Mononuclear cell (primary cell): ENCODE results near the gene GRIA4. TPM values are rescaled to one million over a fixed set of nuclear protein-coding genes. Genes with fewer than 3 reads are reported as not detected.
"Not testable (repeated sequence)": the region's sequence is repeated elsewhere in the genome, so short reads cannot be mapped to it uniquely, and the experiment has no call there.

Experiments used
- H3K27me3 ChIP-seq: 2 replicates; pipeline ENCODE4 v1.6.0; 2011; ENCODE audit warnings: low read length, control low read depth; ENCODE audit not compliant: insufficient read depth
- H3K4me1 ChIP-seq: 2 replicates; pipeline ENCODE4 v1.5.1; 2011; ENCODE audit warnings: mild to moderate bottlenecking, low read length, control low read depth; ENCODE audit not compliant: insufficient read depth
- H3K4me3 ChIP-seq: 2 replicates; pipeline ENCODE4 v1.5.1; 2011; ENCODE audit warnings: mild to moderate bottlenecking, low read length, moderate library complexity
- H3K9me3 ChIP-seq: 2 replicates; pipeline ENCODE4 v1.5.1; 2011; ENCODE audit warnings: low read depth, mild to moderate bottlenecking, control low read depth, low read length
- total RNA-seq: library from RNA; depleted of rRNA; stranded (reverse); fragments of >200 nt; gene quantifications from one replicate; pipeline ENCODE4 v1.2.3, GENCODE V29; 2012

The GRIA4 gene
- total RNA-seq, 1 donor: not detected

DNA sequence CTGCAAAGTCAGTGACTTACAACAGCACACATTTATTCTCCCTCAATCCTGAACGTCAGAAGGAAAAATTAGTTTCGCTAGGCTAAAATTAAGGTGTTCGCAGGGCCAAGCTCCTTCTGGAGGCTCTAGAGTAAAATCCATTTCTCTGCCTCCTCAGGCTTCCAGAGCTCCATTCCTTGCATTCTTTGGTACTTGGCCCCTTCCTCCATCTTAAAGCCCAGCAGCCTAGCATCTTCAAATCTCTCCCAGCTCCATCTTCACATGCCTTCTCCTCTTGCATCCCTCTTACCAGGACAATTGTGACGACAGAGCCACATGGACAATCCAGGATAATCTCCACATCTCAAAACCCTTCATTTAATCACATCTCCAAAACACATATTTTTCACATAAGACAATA is 165.0 kb downstream of the GRIA4 start:
- H3K27me3 ChIP-seq: no peaks in the 10 kb centered on the region
- H3K4me1 ChIP-seq: no peaks in the 10 kb centered on the region
- no peaks in the 10 kb centered on the region for H3K9me3 ChIP-seq
- H3K4me3 ChIP-seq: no peak overlapping the region

DNA sequence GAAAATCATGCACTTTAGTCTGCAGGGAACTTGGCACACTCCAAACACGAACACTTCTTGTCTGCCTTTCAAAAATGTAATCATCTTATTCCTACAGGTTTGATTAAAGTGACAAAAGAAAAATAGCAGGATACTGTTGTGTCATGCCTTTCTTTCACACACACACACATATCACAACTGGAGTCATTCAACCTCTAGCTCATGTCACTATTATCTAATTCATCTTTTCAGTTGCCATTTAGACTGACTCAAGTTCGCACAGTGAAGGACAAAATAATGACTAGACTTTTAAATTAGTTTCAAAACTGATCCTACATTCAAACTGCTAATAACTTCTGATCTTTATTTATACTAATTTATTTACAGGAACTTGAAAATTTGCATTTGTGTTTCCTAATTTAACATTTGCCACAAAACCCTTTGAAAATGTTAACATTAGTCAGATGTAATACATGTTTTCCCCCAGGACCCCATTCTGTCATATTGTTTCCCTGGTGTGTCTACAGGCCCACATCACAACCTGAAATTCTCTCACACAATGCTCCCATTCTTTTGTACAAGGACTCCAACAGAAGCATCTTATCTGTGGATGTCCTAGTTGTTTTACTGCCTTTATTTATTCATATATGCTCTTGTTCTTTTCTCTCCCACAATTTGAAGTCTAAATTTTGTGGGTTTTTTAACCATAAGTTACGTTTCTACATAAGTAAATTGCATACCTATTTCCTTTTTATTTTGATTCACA is 171.1 kb downstream of the GRIA4 start:
- H3K4me3 ChIP-seq: no peak overlapping the region
- no peaks in the 10 kb centered on the region for H3K27me3 ChIP-seq
- H3K4me1 ChIP-seq: no peaks in the 10 kb centered on the region
- no peaks in the 10 kb centered on the region for H3K9me3 ChIP-seq

DNA sequence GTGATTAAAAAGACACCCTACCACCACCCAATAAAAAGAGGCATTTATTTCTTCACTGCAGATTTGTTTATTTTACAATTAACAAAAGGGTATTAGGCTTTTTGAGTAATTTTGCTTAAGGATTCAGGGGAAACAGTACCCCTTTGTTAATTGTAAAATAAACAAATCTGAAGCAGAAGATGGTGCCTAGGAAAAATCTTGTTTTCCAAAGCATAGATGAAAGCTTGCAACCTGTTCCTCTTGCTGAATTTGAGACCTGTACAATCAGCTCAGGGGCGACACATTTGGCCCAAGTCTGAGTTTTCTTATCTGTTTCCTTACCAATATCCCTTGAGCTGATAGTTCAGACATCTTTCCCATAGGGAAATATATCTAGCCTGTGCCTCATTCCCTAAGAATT is 171.9 kb downstream of the GRIA4 start:
- Histone ChIP-seq H3K4me3 (no peak overlapping the region), H3K27me3 (no peaks in the 10 kb centered on the region), H3K4me1 (no peaks in the 10 kb centered on the region), H3K9me3 (no peaks in the 10 kb centered on the region)

DNA sequence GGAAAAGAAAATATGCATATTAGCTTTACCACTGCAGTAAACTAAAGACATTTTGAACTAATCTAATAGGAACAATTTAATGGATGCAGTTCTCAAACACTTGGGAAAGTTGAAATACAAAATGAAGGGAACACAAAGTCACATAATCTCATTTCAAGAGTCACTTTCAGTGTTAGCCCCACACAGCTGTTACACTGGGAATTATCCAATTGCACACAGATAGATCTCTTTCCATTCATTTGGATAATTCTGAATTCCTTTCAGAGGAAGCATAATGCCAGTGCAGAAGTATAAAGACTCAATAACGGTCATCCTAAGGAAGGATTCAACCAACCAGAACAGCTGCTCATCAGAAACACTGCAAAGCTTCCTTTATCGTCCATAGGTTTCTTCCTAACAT is 173.3 kb downstream of the GRIA4 start:
- no peaks in the 10 kb centered on the region for H3K9me3 ChIP-seq
- H3K4me3 ChIP-seq: no peak overlapping the region
- no peaks in the 10 kb centered on the region for H3K27me3 ChIP-seq
- H3K4me1 ChIP-seq: no peaks in the 10 kb centered on the region

DNA sequence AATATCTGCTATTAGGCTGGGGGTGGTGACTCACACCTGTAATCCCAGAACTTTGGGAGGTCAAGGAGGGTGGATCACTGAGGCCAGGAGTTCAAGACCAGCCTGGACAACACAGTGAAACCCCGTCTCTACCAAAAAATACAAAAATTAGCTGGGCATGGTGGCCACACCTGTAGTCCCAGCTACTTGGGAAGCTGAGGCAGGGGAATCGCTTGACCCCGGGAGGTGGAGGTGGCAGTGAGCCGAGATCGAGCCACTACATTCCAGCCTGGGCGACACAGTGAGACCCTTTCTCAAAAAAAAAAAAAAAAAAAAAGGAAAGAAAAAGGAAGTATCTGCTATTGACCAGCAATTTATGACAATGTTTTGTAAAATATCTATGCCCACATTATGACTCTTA is 176.0 kb downstream of the GRIA4 start:
- not testable (repeated sequence) for H3K27me3 ChIP-seq, H3K4me1 ChIP-seq, H3K4me3 ChIP-seq, H3K9me3 ChIP-seq

DNA sequence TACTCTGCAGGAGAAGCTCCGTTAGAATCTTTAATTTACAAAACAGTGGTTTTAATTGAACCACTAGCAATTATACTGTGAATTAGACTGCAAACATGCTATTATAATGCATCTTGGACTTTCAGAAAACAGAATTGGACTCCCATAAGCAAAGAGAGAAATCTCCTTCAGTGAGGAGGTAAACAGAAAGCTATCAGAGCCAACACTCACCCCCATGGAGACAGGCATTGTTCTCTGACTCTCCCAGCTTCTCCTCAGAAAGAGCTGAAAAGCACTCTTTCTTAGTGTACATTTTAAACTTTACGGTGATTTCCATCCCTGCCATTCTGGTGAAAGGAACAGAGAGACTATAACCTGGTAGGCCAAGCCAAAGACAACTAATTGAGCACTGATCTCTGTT is 176.9 kb downstream of the GRIA4 start:
- Histone ChIP-seq H3K4me3 (no peak overlapping the region), H3K4me1 (no peaks in the 10 kb centered on the region), H3K27me3 (no peaks in the 10 kb centered on the region), H3K9me3 (no peaks in the 10 kb centered on the region)

DNA sequence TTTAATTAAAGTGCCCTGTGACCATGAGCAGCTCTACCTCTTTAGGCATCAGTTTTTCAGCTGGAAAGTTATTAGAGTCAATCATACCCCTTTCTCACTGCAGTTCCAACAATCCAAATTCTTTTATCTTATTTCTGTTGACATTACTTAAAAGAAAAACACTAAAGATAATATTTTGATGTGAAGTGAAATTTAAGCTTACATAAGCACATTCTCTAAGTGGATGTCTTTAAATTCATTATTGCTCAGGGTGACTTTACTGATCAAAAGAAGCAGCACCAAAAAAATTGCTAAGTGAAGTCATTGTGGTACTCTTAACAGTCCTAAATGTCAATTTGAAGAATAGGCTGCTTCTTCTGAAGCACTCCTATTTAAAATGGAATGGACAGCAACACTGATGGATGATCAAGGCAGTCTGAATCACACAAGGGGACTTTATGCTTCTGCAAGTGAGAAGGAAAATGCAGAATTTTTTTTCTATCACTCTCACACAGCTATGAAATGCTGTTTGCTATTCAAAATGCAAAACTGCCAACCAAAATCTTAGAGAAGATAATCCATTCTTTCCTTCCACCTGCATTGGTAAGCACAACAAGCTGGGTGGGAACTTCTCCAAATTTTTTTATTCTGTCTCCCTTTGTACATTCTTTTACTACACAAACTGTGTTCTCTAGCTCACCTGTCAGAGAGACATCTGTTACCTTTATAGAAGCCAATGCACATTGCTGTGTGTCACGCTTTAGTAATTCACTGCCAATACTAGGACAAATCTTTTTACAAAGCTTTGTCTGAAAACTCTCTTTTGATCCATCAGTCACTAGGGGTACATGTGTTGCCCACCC is 179.9 kb downstream of the GRIA4 start:
- H3K4me1 ChIP-seq: no peaks in the 10 kb centered on the region
- no peaks in the 10 kb centered on the region for H3K9me3 ChIP-seq
- H3K27me3 ChIP-seq: no peaks in the 10 kb centered on the region
- no peak overlapping the region for H3K4me3 ChIP-seq

DNA sequence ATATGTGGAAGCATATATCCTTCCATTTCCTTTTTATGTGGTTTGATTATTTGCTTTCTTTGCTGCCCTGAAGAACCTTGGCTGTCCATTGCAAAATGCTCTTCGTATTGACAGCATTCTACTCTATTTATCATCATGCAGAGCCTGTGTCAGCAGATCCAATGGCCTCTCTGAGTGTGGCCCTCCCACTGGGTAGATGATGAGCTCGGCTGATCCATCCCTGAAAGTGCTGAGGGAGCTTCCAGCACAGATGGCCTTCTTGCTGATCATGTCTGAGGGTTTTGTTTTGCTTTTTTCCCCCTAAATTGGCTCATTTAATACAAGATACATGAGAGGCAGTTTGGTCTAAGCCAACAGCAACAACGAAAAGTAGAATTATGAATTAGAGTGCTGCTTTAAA is 181.0 kb downstream of the GRIA4 start:
- no peak overlapping the region for H3K4me3 ChIP-seq
- no peaks in the 10 kb centered on the region for H3K9me3 ChIP-seq
- H3K4me1 ChIP-seq: no peaks in the 10 kb centered on the region
- no peaks in the 10 kb centered on the region for H3K27me3 ChIP-seq

DNA sequence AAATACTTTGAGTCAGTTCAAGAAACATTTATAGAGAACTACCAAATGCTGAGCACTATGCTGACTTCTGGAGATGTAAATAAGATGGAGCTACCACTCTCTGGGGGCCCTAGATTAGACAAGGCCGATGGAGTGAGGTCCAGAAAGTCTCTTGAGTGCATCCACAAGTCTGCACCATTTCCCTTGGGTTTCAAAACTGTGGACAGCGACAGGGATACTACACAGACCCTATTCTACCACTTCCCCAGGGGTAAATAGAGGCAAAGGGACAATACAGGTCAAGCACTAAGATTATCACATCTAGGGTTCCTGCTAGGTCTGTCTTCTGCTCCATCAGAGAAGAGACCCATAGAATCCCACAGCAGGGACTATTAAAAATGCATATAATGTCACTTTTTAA is 183.2 kb downstream of the GRIA4 start:
- H3K4me1 ChIP-seq: no peaks in the 10 kb centered on the region
- no peaks in the 10 kb centered on the region for H3K9me3 ChIP-seq
- no peaks in the 10 kb centered on the region for H3K27me3 ChIP-seq
- no peak overlapping the region for H3K4me3 ChIP-seq

DNA sequence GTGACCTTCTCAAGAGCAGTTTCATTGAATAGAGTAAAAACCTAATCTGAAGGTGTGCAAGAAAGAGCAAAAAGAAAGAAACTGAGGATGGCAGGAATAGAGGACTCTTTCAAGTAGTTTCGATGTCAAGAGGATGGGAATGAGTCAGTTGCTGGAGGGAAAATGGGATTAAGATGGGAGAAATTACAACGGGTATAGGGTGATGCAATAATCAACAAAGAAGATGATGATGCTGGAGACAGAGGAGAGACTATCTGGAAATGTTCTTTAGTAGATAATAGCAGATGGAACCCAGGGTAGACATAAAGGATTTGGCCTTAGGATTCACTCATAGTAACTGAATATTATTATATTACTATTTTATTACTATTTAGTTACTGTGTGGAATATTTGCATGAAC is 189.4 kb downstream of the GRIA4 start:
- Histone ChIP-seq H3K27me3 (no peaks in the 10 kb centered on the region), H3K4me3 (no peak overlapping the region), H3K4me1 (no peaks in the 10 kb centered on the region), H3K9me3 (no peaks in the 10 kb centered on the region)

DNA sequence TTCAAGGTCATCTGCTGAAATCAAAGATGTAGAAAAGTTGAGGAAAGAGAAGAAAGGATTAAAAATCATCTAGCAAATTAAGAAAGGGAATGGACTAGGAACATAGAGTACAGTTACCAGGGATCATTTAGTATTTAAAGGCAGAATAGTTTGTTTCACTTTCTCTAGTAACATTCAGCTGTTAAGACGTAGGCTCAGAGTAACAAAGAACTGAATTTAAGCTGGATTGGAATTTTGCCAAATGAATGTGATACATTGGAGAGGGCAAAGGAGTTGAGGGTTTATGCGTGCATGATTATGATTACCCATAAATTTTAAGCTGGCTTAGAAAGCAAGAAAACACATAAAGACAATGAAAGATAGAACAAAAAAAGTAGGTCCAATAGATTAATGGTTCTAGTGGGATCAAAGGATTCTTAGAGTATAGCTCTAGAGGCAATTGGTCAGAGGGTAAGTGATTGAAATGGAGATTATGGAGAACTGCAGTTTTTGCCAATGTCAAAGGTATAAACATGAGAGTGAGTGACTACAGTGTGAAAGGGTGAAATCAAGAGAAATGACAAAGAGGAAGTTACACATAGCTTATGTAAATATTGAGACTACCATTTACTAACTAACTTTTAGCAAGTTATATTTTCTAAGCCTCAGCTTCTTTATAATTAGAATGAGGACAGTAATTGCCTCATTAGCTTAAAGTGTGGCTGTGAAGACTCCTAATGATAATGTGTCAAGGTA is 190.0 kb downstream of the GRIA4 start:
- Histone ChIP-seq H3K4me3 (no peak overlapping the region), H3K27me3 (no peaks in the 10 kb centered on the region), H3K9me3 (no peaks in the 10 kb centered on the region), H3K4me1 (no peaks in the 10 kb centered on the region)

DNA sequence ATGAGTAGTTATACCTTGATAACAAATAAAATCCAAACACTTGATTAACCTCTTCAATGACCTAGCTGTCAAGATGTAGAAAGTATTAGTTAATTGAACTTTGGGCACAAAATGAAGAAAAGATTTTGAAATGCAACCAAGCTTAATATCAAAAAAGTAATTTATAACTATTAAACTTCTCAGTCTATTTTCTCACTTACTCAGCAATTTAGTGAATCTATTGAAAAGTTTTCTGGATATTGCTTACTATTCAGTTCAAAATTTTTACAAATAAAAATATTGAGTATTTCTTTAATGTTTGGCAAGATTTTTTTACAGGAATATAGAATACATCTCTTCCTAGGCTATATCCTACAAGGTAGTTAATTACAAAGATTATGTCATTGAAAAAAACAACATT is 192.5 kb downstream of the GRIA4 start:
- no peaks in the 10 kb centered on the region for H3K9me3 ChIP-seq

DNA sequence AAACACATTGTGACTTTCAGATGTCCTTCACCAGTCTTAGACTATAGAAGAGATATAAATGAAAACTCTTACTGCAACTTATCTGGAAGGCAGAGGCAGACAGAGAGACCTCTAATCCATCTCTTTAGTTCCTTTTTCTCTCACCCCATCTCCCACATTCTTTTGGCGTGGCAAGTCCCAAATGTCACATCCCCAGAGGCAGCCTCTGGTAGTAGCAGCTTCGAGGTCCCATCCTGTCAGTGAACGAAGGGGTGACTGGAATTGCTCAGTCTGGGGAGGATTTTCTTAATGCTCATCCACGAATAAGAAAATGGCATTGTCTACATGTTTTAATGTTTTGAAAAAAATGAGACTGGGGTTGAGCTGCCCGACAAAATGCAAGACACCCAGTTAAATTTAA is 201.4 kb downstream of the GRIA4 start:
- Histone ChIP-seq H3K9me3 (no peaks in the 10 kb centered on the region), H3K4me3 (no peak overlapping the region), H3K4me1 (no peaks in the 10 kb centered on the region), H3K27me3 (no peaks in the 10 kb centered on the region)

More for the DNA sequence above, 192.5 kb downstream of the GRIA4 start:
- Histone ChIP-seq H3K27me3 (no peaks in the 10 kb centered on the region), H3K4me1 (no peaks in the 10 kb centered on the region), H3K4me3 (no peak overlapping the region)

DNA sequence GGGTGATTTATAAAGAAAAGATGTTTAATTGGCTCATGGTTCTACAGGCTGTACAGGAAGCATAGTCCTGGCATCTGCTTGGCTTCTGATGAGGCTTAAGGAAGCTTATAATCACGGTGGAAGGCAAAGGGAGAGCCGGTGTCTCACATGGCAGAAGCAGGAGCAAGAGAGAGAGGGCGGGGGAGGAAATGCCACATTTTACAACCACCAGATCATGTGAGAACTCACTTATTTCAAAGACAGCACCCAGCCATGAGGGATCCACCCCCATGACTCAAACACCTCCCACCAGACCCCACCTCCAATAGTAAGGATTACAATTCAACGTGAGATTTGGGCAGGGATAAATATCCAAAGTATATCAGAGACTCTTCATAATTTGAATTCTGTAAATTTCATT is 211.5 kb downstream of the GRIA4 start:
- no peaks in the 10 kb centered on the region for H3K9me3 ChIP-seq
- H3K27me3 ChIP-seq: no peaks in the 10 kb centered on the region
- H3K4me3 ChIP-seq: no peak overlapping the region
- no peaks in the 10 kb centered on the region for H3K4me1 ChIP-seq

DNA sequence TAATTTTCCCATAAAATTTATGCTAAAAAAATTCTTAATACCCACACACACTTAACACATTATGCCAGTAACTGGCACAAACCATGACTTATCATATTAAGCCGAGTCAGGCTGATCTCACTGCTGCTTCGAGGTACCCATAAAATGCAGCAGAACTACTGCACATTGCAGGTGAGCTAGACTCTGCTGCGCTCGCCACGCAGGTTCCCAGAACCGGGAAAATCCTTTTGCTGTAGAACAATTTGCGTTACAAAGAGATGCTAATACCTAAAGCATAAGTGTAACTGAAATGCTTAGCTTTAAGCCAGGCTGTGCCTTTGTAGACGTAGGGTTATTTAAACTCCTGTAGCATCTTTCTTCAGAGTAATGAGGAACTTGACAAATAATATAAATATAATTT is 211.9 kb downstream of the GRIA4 start:
- Histone ChIP-seq H3K27me3 (no peaks in the 10 kb centered on the region), H3K4me1 (no peaks in the 10 kb centered on the region), H3K9me3 (no peaks in the 10 kb centered on the region), H3K4me3 (no peak overlapping the region)
